ENCODE measurements around the gene ADPRM. TPM values are rescaled to one million over a fixed set of nuclear protein-coding genes. Genes with fewer than 3 reads are reported as not detected.

Gene ADPRM
- total RNA-seq, 2 donors from 2014 or later, result 6.8 to 8.9 TPM

DNA sequence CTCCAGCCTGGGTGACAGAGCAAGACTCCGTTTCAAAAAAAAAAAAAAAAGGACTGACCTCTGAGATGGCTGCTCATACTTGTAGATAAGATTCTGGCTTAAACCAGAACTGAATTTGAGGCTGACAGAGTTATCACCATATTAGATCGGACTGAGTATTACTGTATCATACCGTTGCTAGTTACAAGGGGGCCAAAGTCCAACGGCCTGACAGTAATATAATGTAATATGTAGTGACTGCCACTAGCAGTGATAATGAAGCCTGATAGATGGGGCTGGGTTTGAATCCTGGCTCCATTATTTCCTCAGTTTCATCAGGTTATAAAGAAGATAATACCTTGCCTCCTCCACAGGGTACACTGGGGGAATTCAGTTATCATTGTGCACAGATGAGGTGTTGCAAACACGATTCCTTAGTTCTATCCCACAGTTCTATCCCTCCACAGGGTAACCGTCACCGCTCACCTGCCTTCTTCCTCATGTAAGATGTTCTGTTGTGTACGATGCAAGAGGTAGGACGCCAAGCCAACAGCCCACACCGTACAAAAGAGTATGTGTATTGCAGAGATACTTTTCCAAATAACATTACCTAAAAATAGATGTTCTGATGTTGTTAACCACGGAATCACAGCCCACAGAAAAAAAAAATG is 27.3 kb downstream of the ADPRM start:
- Histone ChIP-seq H3K4me3 (ENCODE audit: low read length) (no peak overlapping the region), H3K27me3 (ENCODE audit: control insufficient read depth, insufficient read depth, low read length, poor library complexity, severe bottlenecking) (no peaks in the 10 kb centered on the region), H3K36me3 (ENCODE audit: control insufficient read depth, insufficient read depth, low read length) (no peaks in the 10 kb centered on the region), H3K27ac (ENCODE audit: low read depth, low read length) (no peak overlapping the region), H3K9me3 (ENCODE audit: control insufficient read depth, low read length) (no peaks in the 10 kb centered on the region), H3K9ac (ENCODE audit: extremely low read depth, low read length, poor library complexity, severe bottlenecking) (no peak overlapping the region), H3K4me1 (ENCODE audit: control insufficient read depth, insufficient read depth, low read length) (no peaks in the 10 kb centered on the region)
- H3K36me3 Mint-ChIP-seq (ENCODE audit: low read depth), result peaks cover 9% of the 10 kb centered on the region
- H3K4me3 Mint-ChIP-seq, result no peak overlapping the region
- TF ChIP-seq, protein P1, sequence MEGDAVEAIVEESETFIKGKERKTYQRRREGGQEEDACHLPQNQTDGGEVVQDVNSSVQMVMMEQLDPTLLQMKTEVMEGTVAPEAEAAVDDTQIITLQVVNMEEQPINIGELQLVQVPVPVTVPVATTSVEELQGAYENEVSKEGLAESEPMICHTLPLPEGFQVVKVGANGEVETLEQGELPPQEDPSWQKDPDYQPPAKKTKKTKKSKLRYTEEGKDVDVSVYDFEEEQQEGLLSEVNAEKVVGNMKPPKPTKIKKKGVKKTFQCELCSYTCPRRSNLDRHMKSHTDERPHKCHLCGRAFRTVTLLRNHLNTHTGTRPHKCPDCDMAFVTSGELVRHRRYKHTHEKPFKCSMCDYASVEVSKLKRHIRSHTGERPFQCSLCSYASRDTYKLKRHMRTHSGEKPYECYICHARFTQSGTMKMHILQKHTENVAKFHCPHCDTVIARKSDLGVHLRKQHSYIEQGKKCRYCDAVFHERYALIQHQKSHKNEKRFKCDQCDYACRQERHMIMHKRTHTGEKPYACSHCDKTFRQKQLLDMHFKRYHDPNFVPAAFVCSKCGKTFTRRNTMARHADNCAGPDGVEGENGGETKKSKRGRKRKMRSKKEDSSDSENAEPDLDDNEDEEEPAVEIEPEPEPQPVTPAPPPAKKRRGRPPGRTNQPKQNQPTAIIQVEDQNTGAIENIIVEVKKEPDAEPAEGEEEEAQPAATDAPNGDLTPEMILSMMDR (conservative IDR thresholded peaks at IDR 0.05), result no peak
- 94 to 96% methylated on average over 2 to 9 of the region's 11 CpGs for WGBS, 2 experiments (ENCODE audit: insufficient coverage in 1 of 2, insufficient read length in 1 of 2)
- no peak overlapping the region for H3K27ac Mint-ChIP-seq
- no peak for DNase-seq
- H3K4me1 Mint-ChIP-seq, result no peaks in the 10 kb centered on the region
- H3K27me3 Mint-ChIP-seq (ENCODE audit: insufficient read depth), result no peaks in the 10 kb centered on the region
- H3K9me3 Mint-ChIP-seq, result no peaks in the 10 kb centered on the region

- Mint-ChIP-seq H3K27me3 (ENCODE audit: insufficient read depth) (no peaks in the 10 kb centered on the region), H3K4me1 (no peaks in the 10 kb centered on the region), H3K36me3 (ENCODE audit: low read depth) (peaks cover 9% of the 10 kb centered on the region), H3K27ac (no peak overlapping the region), H3K9me3 (no peaks in the 10 kb centered on the region), H3K4me3 (no peak overlapping the region)
- no peaks in the 10 kb centered on the region for H3K36me3 ChIP-seq (ENCODE audit: control insufficient read depth, insufficient read depth, low read length)
- H3K9ac ChIP-seq (ENCODE audit: extremely low read depth, low read length, poor library complexity, severe bottlenecking), result no peak overlapping the region
- H3K27me3 ChIP-seq (ENCODE audit: control insufficient read depth, insufficient read depth, low read length, poor library complexity, severe bottlenecking), result no peaks in the 10 kb centered on the region
- no peak overlapping the region for H3K27ac ChIP-seq (ENCODE audit: low read depth, low read length)
- H3K4me1 ChIP-seq (ENCODE audit: control insufficient read depth, insufficient read depth, low read length), result no peaks in the 10 kb centered on the region
- no peak overlapping the region for H3K4me3 ChIP-seq (ENCODE audit: low read length)
- TF ChIP-seq, protein P1 (conservative IDR thresholded peaks at IDR 0.05), result no peak
- no peaks in the 10 kb centered on the region for H3K9me3 ChIP-seq (ENCODE audit: control insufficient read depth, low read length)
- DNase-seq, result no peak
- 87 to 100% methylated on average over 2 to 3 of the region's 3 CpGs for WGBS, 2 experiments (ENCODE audit: insufficient coverage in 1 of 2, insufficient read length in 1 of 2)
Measured at GRCh38 chr17:10725262-10725661, 27.9 kb downstream of the ADPRM start.

- H3K4me3 ChIP-seq (ENCODE audit: low read length), result no peak overlapping the region
- no peaks in the 10 kb centered on the region for H3K9me3 ChIP-seq (ENCODE audit: control insufficient read depth, low read length)
- no peak overlapping the region for H3K27ac ChIP-seq (ENCODE audit: low read depth, low read length)
- DNase-seq, result no peak
- Mint-ChIP-seq H3K9me3 (no peaks in the 10 kb centered on the region), H3K4me1 (peaks cover 4% of the 10 kb centered on the region), H3K4me3 (no peak overlapping the region), H3K27me3 (ENCODE audit: insufficient read depth) (no peaks in the 10 kb centered on the region), H3K36me3 (ENCODE audit: low read depth) (peaks cover 9% of the 10 kb centered on the region), H3K27ac (no peak overlapping the region)
- H3K27me3 ChIP-seq (ENCODE audit: control insufficient read depth, insufficient read depth, low read length, poor library complexity, severe bottlenecking), result no peaks in the 10 kb centered on the region
- H3K4me1 ChIP-seq (ENCODE audit: control insufficient read depth, insufficient read depth, low read length), result no peaks in the 10 kb centered on the region
- TF ChIP-seq, protein P1 (conservative IDR thresholded peaks at IDR 0.05), result no peak
- H3K36me3 ChIP-seq (ENCODE audit: control insufficient read depth, insufficient read depth, low read length), result no peaks in the 10 kb centered on the region
- 33 to 75% methylated on average over 1 to 2 of the region's 2 CpGs for WGBS, 2 experiments (ENCODE audit: insufficient coverage in 1 of 2, insufficient read length in 1 of 2)
- no peak overlapping the region for H3K9ac ChIP-seq (ENCODE audit: extremely low read depth, low read length, poor library complexity, severe bottlenecking)
Measured at GRCh38 chr17:10726196-10726595, 28.8 kb downstream of the ADPRM start.

Data from endodermal cell (in vitro differentiated cells).